GM23338 (cell line): ENCODE results near the gene HLCS. TPM values are rescaled to one million over a fixed set of nuclear protein-coding genes. Genes with fewer than 3 reads are reported as not detected.

ENCODE experiments used
- ATAC-seq: fragments of 200-7000 bp; cut with Tn5 transposase; 3 replicates; pipeline ENCODE4 v1.9.1; 2020
- DNase-seq: peaks from one replicate; pipeline ENCODE4 v3.0.0-alpha.2; 2015; ENCODE audit warnings: low spot score
- H2AFZ ChIP-seq: fragments of 200-600 bp; sonication (generic); 2 replicates; pipeline ENCODE4 v1.8.0; 2016; ENCODE audit warnings: antibody characterized with exemption, mild to moderate bottlenecking, moderate library complexity
- H3F3A ChIP-seq: fragments of 200-600 bp; sonication (generic); replicated peaks from 2 replicates; pipeline ENCODE4 v1.8.0; 2017; ENCODE audit warnings: antibody characterized with exemption, mixed run types, low read depth
- H3K27ac ChIP-seq: fragments of 200-600 bp; sonication (generic); 2 replicates; pipeline ENCODE4 v1.6.1; 2016; ENCODE audit warnings: low read depth
- H3K27me3 ChIP-seq: fragments of 200-600 bp; sonication (generic); 2 replicates; pipeline ENCODE4 v1.8.0; 2016; ENCODE audit warnings: mild to moderate bottlenecking, mixed run types, moderate library complexity; ENCODE audit not compliant: insufficient read depth
- H3K36me3 ChIP-seq: fragments of 200-600 bp; sonication (generic); 2 replicates; pipeline ENCODE4 v1.8.0; 2016; ENCODE audit warnings: mild to moderate bottlenecking; ENCODE audit not compliant: insufficient read depth
- H3K4me1 ChIP-seq: fragments of 200-600 bp; sonication (generic); 2 replicates; pipeline ENCODE4 v1.8.0; 2016; ENCODE audit warnings: mild to moderate bottlenecking, moderate library complexity; ENCODE audit not compliant: insufficient read depth
- H3K4me2 ChIP-seq: fragments of 200-600 bp; sonication (generic); 2 replicates; pipeline ENCODE4 v1.7.1; 2017; ENCODE audit warnings: mixed run types
- H3K4me3 ChIP-seq: fragments of 200-600 bp; sonication (generic); 2 replicates; pipeline ENCODE4 v1.6.1; 2016; ENCODE audit warnings: mixed run types
- H3K79me2 ChIP-seq: fragments of 200-600 bp; sonication (generic); replicated peaks from 2 replicates; pipeline ENCODE4 v1.8.0; 2017; ENCODE audit warnings: mild to moderate bottlenecking; ENCODE audit not compliant: insufficient read depth
- H3K9me2 ChIP-seq: fragments of 200-600 bp; sonication (generic); 2 replicates; pipeline ENCODE4 v1.8.0; 2017; ENCODE audit not compliant: insufficient read depth
- H4K20me1 ChIP-seq: fragments of 200-600 bp; sonication (generic); replicated peaks from 2 replicates; pipeline ENCODE4 v1.8.0; 2017; ENCODE audit warnings: mild to moderate bottlenecking; ENCODE audit not compliant: insufficient read depth
- H3K27ac Mint-ChIP-seq: 2 replicates; pipeline ENCODE4 v1.8.0; 2020; ENCODE audit warnings: inconsistent platforms, mild to moderate bottlenecking, moderate library complexity, mixed read lengths
- H3K27me3 Mint-ChIP-seq: 3 replicates; pipeline ENCODE4 v1.8.0; 2022; ENCODE audit warnings: low read depth, mild to moderate bottlenecking, moderate library complexity, mixed read lengths, inconsistent platforms; ENCODE audit not compliant: insufficient read depth, poor library complexity
- H3K36me3 Mint-ChIP-seq: 3 replicates; pipeline ENCODE4 v1.8.0; 2021; ENCODE audit warnings: low read depth, mild to moderate bottlenecking, inconsistent platforms, moderate library complexity, mixed read lengths
- H3K4me1 Mint-ChIP-seq: 3 replicates; pipeline ENCODE4 v1.8.0; 2020; ENCODE audit warnings: mild to moderate bottlenecking, inconsistent platforms, mixed read lengths
- H3K4me3 Mint-ChIP-seq: 3 replicates; pipeline ENCODE4 v1.8.0; 2021; ENCODE audit warnings: moderate library complexity, mild to moderate bottlenecking, inconsistent platforms, mixed read lengths
- H3K9me3 Mint-ChIP-seq: 3 replicates; pipeline ENCODE4 v1.8.0; 2020; ENCODE audit warnings: moderate library complexity, mild to moderate bottlenecking, inconsistent platforms, mixed read lengths
- CREB1 ChIP-seq: fragments of 250-450 bp; sonication (Bioruptor Pico); IDR thresholded peaks from 2 replicates; pipeline ENCODE4 v1.5.0; 2020; ENCODE audit warnings: low read depth, mild to moderate bottlenecking, moderate library complexity
- EZH2 ChIP-seq: fragments of 200-600 bp; sonication (generic); IDR thresholded peaks from one replicate; pipeline ENCODE4 v1.8.0; 2017; ENCODE audit warnings: antibody characterized with exemption, mild to moderate bottlenecking, low read depth; ENCODE audit not compliant: unreplicated experiment
- EZH2phosphoT487 ChIP-seq: fragments of 200-600 bp; sonication (generic); IDR thresholded peaks from one replicate; pipeline ENCODE4 v1.8.1; 2018; ENCODE audit warnings: antibody characterized with exemption; ENCODE audit not compliant: unreplicated experiment
- JUNB ChIP-seq: IDR thresholded peaks from one replicate; pipeline ENCODE4 v1.6.1; 2016; ENCODE audit warnings: antibody characterized with exemption; ENCODE audit not compliant: unreplicated experiment
- NANOG ChIP-seq: IDR thresholded peaks from 2 replicates; pipeline ENCODE4 v1.6.1; 2016; ENCODE audit warnings: antibody characterized with exemption, borderline replicate concordance
- POLR2AphosphoS5 ChIP-seq: IDR thresholded peaks from 2 replicates; pipeline ENCODE4 v1.6.1; 2016; ENCODE audit warnings: antibody characterized with exemption, low read depth
- STAT1 ChIP-seq: IDR thresholded peaks from one replicate; pipeline ENCODE4 v1.6.1; 2016; ENCODE audit warnings: antibody characterized with exemption; ENCODE audit not compliant: unreplicated experiment
- ZNF114 ChIP-seq: fragments of 250-450 bp; sonication (Bioruptor Pico); IDR thresholded peaks from 2 replicates; pipeline ENCODE4 v1.5.0; 2020; ENCODE audit warnings: mild to moderate bottlenecking, moderate library complexity
- ZNF331 ChIP-seq: fragments of 250-450 bp; sonication (Bioruptor Pico); IDR thresholded peaks from 2 replicates; pipeline ENCODE4 v1.5.0; 2020; ENCODE audit warnings: low read depth, mild to moderate bottlenecking, moderate library complexity
- polyA plus RNA-seq: library from polyadenylated mRNA; unstranded; fragments of >200 nt; fragmentation: Nextera tagmentation; extraction: Ambion mirVana; gene quantifications from 2 replicates; pipeline ENCODE4 v1.2.1, GENCODE V29; 2016
- total RNA-seq: library from RNA; depleted of rRNA; stranded (reverse); fragments of >200 nt; shearing (Covaris generic); gene quantifications from 2 replicates; pipeline ENCODE4 v1.2.3, GENCODE V29; 2014
- TF ChIP-seq, protein P1 (sequence below): IDR thresholded peaks from one replicate; pipeline ENCODE4 v1.6.1; 2018; ENCODE audit warnings: antibody characterized with exemption; ENCODE audit not compliant: unreplicated experiment
- TF ChIP-seq, protein P2 (sequence below): IDR thresholded peaks from 2 replicates; pipeline ENCODE4 v1.6.1; 2016; ENCODE audit warnings: antibody characterized with exemption
- TF ChIP-seq, protein P3 (sequence below): fragments of 250-450 bp; sonication (Bioruptor Pico); IDR thresholded peaks from 2 replicates; pipeline ENCODE4 v1.5.0; 2020; ENCODE audit warnings: mild to moderate bottlenecking, moderate library complexity

Gene HLCS
- total and polyA plus RNA-seq, 2 experiments from 2014 or later: 6.1 to 14.7 TPM

DNA sequence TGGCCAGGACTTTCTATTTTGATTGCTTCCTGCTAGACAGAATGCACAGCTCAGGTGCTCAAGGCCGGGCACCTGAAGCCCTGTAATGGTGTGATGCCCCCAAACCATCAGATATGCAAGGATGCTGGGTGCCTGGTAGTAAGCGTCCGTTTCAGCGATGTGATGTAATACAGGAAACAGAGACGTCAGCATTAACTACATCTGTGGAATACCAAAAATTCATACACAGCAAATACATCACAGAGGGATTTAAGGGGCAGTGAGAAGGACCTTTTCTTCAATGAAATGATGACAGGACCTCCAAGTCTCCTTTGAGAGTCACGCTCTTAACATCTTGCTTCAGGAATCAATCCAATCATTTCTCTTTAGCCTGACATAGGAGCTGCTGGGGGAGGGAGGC is 203.2 kb downstream of the HLCS start (continued):
- TF ChIP-seq, protein P1, sequence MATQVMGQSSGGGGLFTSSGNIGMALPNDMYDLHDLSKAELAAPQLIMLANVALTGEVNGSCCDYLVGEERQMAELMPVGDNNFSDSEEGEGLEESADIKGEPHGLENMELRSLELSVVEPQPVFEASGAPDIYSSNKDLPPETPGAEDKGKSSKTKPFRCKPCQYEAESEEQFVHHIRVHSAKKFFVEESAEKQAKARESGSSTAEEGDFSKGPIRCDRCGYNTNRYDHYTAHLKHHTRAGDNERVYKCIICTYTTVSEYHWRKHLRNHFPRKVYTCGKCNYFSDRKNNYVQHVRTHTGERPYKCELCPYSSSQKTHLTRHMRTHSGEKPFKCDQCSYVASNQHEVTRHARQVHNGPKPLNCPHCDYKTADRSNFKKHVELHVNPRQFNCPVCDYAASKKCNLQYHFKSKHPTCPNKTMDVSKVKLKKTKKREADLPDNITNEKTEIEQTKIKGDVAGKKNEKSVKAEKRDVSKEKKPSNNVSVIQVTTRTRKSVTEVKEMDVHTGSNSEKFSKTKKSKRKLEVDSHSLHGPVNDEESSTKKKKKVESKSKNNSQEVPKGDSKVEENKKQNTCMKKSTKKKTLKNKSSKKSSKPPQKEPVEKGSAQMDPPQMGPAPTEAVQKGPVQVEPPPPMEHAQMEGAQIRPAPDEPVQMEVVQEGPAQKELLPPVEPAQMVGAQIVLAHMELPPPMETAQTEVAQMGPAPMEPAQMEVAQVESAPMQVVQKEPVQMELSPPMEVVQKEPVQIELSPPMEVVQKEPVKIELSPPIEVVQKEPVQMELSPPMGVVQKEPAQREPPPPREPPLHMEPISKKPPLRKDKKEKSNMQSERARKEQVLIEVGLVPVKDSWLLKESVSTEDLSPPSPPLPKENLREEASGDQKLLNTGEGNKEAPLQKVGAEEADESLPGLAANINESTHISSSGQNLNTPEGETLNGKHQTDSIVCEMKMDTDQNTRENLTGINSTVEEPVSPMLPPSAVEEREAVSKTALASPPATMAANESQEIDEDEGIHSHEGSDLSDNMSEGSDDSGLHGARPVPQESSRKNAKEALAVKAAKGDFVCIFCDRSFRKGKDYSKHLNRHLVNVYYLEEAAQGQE: no peak

DNA sequence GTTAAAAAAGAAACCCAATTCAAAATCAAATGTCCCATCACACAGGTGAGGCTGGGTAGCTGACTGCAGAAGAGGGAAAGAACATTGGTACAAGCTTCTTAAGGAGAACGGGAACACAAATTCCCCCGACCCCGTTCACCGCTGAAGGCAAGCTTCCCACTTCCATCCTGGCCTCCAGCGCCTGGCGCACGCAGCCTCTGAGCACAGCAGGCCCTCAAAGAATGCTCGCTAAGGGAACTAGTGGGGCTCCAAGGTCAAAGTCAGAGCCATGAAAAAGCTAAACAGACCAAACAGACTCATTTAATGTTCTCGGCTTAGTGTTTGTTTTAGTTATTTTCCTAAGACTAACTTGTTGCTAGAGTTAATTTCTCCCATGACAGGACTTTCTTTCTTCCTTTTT is 203.8 kb downstream of the HLCS start:
- H3K9me3 Mint-ChIP-seq: no peaks in the 10 kb centered on the region
- ATAC-seq: no peak
- H4K20me1 ChIP-seq: no peaks in the 10 kb centered on the region
- H3K79me2 ChIP-seq: no peaks in the 10 kb centered on the region
- H3K4me3 Mint-ChIP-seq: no peak overlapping the region
- peaks cover 11% of the 10 kb centered on the region for H3K4me1 Mint-ChIP-seq
- no peaks in the 10 kb centered on the region for H3K4me1 ChIP-seq
- no peaks in the 10 kb centered on the region for H3K27me3 ChIP-seq
- DNase-seq: no peak
- H2AFZ ChIP-seq: no peak overlapping the region
- no peak overlapping the region for H3K4me2 ChIP-seq
- H3K27ac ChIP-seq: no peak overlapping the region
- no peaks in the 10 kb centered on the region for H3F3A ChIP-seq
- peaks cover 6% of the 10 kb centered on the region for H3K27me3 Mint-ChIP-seq
- H3K36me3 Mint-ChIP-seq: no peaks in the 10 kb centered on the region
- H3K4me3 ChIP-seq: no peak overlapping the region
- H3K36me3 ChIP-seq: no peaks in the 10 kb centered on the region
- H3K27ac Mint-ChIP-seq: no peak overlapping the region
- no peaks in the 10 kb centered on the region for H3K9me2 ChIP-seq
- no peak for TF ChIP-seq POLR2AphosphoS5
- TF ChIP-seq NANOG: no peak
- no peak for TF ChIP-seq JUNB
- no peak for TF ChIP-seq EZH2
- TF ChIP-seq ZNF331: no peak
- TF ChIP-seq, protein P2, sequence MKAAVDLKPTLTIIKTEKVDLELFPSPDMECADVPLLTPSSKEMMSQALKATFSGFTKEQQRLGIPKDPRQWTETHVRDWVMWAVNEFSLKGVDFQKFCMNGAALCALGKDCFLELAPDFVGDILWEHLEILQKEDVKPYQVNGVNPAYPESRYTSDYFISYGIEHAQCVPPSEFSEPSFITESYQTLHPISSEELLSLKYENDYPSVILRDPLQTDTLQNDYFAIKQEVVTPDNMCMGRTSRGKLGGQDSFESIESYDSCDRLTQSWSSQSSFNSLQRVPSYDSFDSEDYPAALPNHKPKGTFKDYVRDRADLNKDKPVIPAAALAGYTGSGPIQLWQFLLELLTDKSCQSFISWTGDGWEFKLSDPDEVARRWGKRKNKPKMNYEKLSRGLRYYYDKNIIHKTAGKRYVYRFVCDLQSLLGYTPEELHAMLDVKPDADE: no peak
- no peak for TF ChIP-seq EZH2phosphoT487
- TF ChIP-seq CREB1 (CRISPR knock-in tag): no peak
- TF ChIP-seq STAT1: no peak
- TF ChIP-seq, protein P3, sequence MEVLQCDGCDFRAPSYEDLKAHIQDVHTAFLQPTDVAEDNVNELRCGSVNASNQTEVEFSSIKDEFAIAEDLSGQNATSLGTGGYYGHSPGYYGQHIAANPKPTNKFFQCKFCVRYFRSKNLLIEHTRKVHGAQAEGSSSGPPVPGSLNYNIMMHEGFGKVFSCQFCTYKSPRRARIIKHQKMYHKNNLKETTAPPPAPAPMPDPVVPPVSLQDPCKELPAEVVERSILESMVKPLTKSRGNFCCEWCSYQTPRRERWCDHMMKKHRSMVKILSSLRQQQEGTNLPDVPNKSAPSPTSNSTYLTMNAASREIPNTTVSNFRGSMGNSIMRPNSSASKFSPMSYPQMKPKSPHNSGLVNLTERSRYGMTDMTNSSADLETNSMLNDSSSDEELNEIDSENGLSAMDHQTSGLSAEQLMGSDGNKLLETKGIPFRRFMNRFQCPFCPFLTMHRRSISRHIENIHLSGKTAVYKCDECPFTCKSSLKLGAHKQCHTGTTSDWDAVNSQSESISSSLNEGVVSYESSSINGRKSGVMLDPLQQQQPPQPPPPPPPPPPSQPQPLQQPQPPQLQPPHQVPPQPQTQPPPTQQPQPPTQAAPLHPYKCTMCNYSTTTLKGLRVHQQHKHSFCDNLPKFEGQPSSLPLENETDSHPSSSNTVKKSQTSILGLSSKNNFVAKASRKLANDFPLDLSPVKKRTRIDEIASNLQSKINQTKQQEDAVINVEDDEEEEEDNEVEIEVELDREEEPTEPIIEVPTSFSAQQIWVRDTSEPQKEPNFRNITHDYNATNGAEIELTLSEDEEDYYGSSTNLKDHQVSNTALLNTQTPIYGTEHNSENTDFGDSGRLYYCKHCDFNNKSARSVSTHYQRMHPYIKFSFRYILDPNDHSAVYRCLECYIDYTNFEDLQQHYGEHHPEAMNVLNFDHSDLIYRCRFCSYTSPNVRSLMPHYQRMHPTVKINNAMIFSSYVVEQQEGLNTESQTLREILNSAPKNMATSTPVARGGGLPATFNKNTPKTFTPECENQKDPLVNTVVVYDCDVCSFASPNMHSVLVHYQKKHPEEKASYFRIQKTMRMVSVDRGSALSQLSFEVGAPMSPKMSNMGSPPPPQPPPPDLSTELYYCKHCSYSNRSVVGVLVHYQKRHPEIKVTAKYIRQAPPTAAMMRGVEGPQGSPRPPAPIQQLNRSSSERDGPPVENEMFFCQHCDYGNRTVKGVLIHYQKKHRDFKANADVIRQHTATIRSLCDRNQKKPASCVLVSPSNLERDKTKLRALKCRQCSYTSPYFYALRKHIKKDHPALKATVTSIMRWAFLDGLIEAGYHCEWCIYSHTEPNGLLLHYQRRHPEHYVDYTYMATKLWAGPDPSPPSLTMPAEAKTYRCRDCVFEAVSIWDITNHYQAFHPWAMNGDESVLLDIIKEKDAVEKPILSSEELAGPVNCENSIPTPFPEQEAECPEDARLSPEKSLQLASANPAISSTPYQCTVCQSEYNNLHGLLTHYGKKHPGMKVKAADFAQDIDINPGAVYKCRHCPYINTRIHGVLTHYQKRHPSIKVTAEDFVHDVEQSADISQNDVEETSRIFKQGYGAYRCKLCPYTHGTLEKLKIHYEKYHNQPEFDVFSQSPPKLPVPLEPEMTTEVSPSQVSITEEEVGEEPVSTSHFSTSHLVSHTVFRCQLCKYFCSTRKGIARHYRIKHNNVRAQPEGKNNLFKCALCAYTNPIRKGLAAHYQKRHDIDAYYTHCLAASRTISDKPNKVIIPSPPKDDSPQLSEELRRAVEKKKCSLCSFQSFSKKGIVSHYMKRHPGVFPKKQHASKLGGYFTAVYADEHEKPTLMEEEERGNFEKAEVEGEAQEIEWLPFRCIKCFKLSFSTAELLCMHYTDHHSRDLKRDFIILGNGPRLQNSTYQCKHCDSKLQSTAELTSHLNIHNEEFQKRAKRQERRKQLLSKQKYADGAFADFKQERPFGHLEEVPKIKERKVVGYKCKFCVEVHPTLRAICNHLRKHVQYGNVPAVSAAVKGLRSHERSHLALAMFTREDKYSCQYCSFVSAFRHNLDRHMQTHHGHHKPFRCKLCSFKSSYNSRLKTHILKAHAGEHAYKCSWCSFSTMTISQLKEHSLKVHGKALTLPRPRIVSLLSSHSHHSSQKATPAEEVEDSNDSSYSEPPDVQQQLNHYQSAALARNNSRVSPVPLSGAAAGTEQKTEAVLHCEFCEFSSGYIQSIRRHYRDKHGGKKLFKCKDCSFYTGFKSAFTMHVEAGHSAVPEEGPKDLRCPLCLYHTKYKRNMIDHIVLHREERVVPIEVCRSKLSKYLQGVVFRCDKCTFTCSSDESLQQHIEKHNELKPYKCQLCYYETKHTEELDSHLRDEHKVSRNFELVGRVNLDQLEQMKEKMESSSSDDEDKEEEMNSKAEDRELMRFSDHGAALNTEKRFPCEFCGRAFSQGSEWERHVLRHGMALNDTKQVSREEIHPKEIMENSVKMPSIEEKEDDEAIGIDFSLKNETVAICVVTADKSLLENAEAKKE: no peak
- TF ChIP-seq ZNF114: no peak
- TF ChIP-seq, protein P1: no peak
